H1 (cell line): ENCODE measurements around the gene BCO1. TPM values are rescaled to one million over a fixed set of nuclear protein-coding genes. Genes with fewer than 3 reads are reported as not detected.

Source experiments
- CTCF ChIA-PET: fragments of 300-600 bp; sonication (Branson Sonifier 250); formaldehyde crosslinking; loops from one replicate; lab custom pipeline; 2021; ENCODE audit not compliant: partially characterized antibody; lab: Charles Lee
- POLR2A ChIA-PET: fragments of 300-600 bp; sonication (Branson Sonifier 250); formaldehyde crosslinking; loops from one replicate; lab custom pipeline; 2021; ENCODE audit warnings: inconsistent platforms; ENCODE audit not compliant: partially characterized antibody; lab: Charles Lee
- DNase-seq, 2 experiments: peaks; one replicate each; pipeline versions ENCODE4 v3.0.0 to v3.0.0-alpha.2; 2010 to 2022; ENCODE audit warnings: low spot score in 2 of 2, low read depth in 1 of 2, mixed read lengths in 1 of 2
- FAIRE-seq: peaks from 2 replicates; lab custom pipeline; 2011; peaks lifted over from hg19 to GRCh38; lab: Jason Lieb, UNC
- H2AFZ ChIP-seq: 2 replicates; pipeline ENCODE4 v1.8.1; 2012; ENCODE audit warnings: low read length, inconsistent platforms
- H2AK5ac ChIP-seq: 2 replicates; pipeline ENCODE4 v1.6.1; 2013; ENCODE audit warnings: low read depth, low read length
- H2BK120ac ChIP-seq: replicated peaks from 2 replicates; pipeline ENCODE3; 2013; ENCODE audit warnings: low read depth, low read length, inconsistent platforms
- H2BK12ac ChIP-seq: 2 replicates; pipeline ENCODE4 v1.6.1; 2013; ENCODE audit warnings: low read depth, low read length
- H2BK15ac ChIP-seq: 2 replicates; pipeline ENCODE4 v1.6.1; 2013; ENCODE audit warnings: low read length
- H2BK20ac ChIP-seq: 2 replicates; pipeline ENCODE4 v1.6.1; 2013; ENCODE audit warnings: low read length
- H2BK5ac ChIP-seq: 2 replicates; pipeline ENCODE4 v1.6.1; 2013; ENCODE audit warnings: low read depth, low read length
- H3K14ac ChIP-seq: 2 replicates; pipeline ENCODE4 v1.6.1; 2013; ENCODE audit warnings: inconsistent platforms; ENCODE audit not compliant: insufficient read length
- H3K18ac ChIP-seq: 2 replicates; pipeline ENCODE4 v1.6.1; 2013; ENCODE audit warnings: low read length; ENCODE audit errors: extremely low read depth
- H3K23ac ChIP-seq: 2 replicates; pipeline ENCODE4 v1.6.1; 2013; ENCODE audit warnings: inconsistent platforms; ENCODE audit not compliant: insufficient read length
- H3K23me2 ChIP-seq: 2 replicates; pipeline ENCODE4 v1.6.1; 2013; ENCODE audit warnings: low read depth, low read length
- H3K27ac ChIP-seq: 2 replicates; pipeline ENCODE4 v1.6.1; 2011; ENCODE audit warnings: low read depth, low read length, inconsistent platforms
- H3K27me3 ChIP-seq, 4 experiments: replicated peaks in 1 of 4; 1 replicate in 1 of 4; 2 replicates in 3 of 4; pipeline versions ENCODE4 v1.6.1 to v1.8.1; 2011 to 2013; ENCODE audit warnings: low read length in 3 of 4, mild to moderate bottlenecking in 3 of 4, inconsistent platforms in 2 of 4, mixed read lengths in 2 of 4, moderate library complexity in 1 of 4; ENCODE audit not compliant: control insufficient read depth in 3 of 4, insufficient read depth in 3 of 4; ENCODE audit errors: extremely low read depth in 1 of 4
- H3K36me3 ChIP-seq, 4 experiments: 2 replicates each; pipeline versions ENCODE4 v1.6.1 to v1.8.1; 2011 to 2013; ENCODE audit warnings: mild to moderate bottlenecking in 4 of 4, low read length in 3 of 4, moderate library complexity in 2 of 4, control low read depth in 1 of 4, inconsistent platforms in 1 of 4; ENCODE audit not compliant: insufficient read depth in 4 of 4, control insufficient read depth in 2 of 4
- H3K4ac ChIP-seq: replicated peaks from 2 replicates; pipeline ENCODE3; 2013; ENCODE audit warnings: low read length, low read depth, mixed read lengths, inconsistent platforms; ENCODE audit not compliant: insufficient read length
- H3K4me1 ChIP-seq, 4 experiments: replicated peaks in 1 of 4; 1 replicate in 1 of 4; 2 replicates in 3 of 4; pipeline versions ENCODE4 v1.6.1 to v1.8.1; 2011 to 2013; ENCODE audit warnings: low read length in 3 of 4, inconsistent platforms in 2 of 4, mixed read lengths in 1 of 4; ENCODE audit not compliant: insufficient read depth in 4 of 4, control insufficient read depth in 3 of 4
- H3K4me2 ChIP-seq, 2 experiments: 2 replicates each; pipeline versions ENCODE4 v1.6.1 to v1.8.1; 2011 to 2013; ENCODE audit warnings: low read depth in 2 of 2, low read length in 2 of 2, control low read depth in 1 of 2, inconsistent platforms in 1 of 2, mild to moderate bottlenecking in 1 of 2; ENCODE audit not compliant: insufficient read depth in 1 of 2
- H3K4me3 ChIP-seq, 4 experiments: fragments of 200-600, 300-600 bp in 1 of 4; sonication (generic), shearing (Covaris generic), sonication (Bioruptor Twin) in 1 of 4; 2 replicates each; pipeline versions ENCODE4 v1.5.1 to v1.8.1; 2011 to 2016; ENCODE audit warnings: low read length in 4 of 4, low read depth in 3 of 4, control low read depth in 2 of 4, inconsistent platforms in 2 of 4, mild to moderate bottlenecking in 2 of 4, mixed read lengths in 1 of 4, moderate library complexity in 1 of 4; ENCODE audit not compliant: insufficient read depth in 2 of 4; ENCODE audit errors: extremely low read depth in 1 of 4
- H3K56ac ChIP-seq: replicated peaks from 2 replicates; pipeline ENCODE3; 2013; ENCODE audit warnings: low read depth, mild to moderate bottlenecking, mixed read lengths, low read length, inconsistent platforms; ENCODE audit not compliant: insufficient read length
- H3K79me1 ChIP-seq: 2 replicates; pipeline ENCODE4 v1.6.1; 2013; ENCODE audit warnings: low read depth, low read length, control low read depth
- H3K79me2 ChIP-seq, 2 experiments: 2 replicates each; pipeline versions ENCODE4 v1.6.1 to v1.8.1; 2012 to 2013; ENCODE audit warnings: low read length in 2 of 2, mild to moderate bottlenecking in 2 of 2, inconsistent platforms in 1 of 2; ENCODE audit not compliant: insufficient read depth in 2 of 2, control insufficient read depth in 1 of 2
- H3K9ac ChIP-seq, 4 experiments: replicated peaks in 1 of 4; 1 replicate in 1 of 4; 2 replicates in 3 of 4; pipeline versions ENCODE4 v1.6.1 to v1.8.1; 2011 to 2013; ENCODE audit warnings: low read depth in 3 of 4, low read length in 3 of 4, control low read depth in 2 of 4, mild to moderate bottlenecking in 2 of 4, moderate library complexity in 2 of 4, inconsistent platforms in 1 of 4; ENCODE audit errors: extremely low read depth in 1 of 4
- H3K9me3 ChIP-seq, 2 experiments: 2 replicates each; pipeline versions ENCODE4 v1.6.1 to v1.8.1; 2012 to 2013; ENCODE audit warnings: mild to moderate bottlenecking in 2 of 2, moderate library complexity in 2 of 2, control low read depth in 1 of 2, inconsistent platforms in 1 of 2, low read depth in 1 of 2, low read length in 1 of 2, mixed read lengths in 1 of 2; ENCODE audit not compliant: insufficient read depth in 2 of 2
- H4K20me1 ChIP-seq, 2 experiments: replicated peaks in 1 of 2; 2 replicates each; pipeline versions ENCODE3 to v1.8.1; 2011 to 2013; ENCODE audit warnings: inconsistent platforms in 2 of 2, low read length in 2 of 2, mild to moderate bottlenecking in 1 of 2; ENCODE audit not compliant: insufficient read depth in 2 of 2, control insufficient read depth in 1 of 2
- H4K5ac ChIP-seq: 2 replicates; pipeline ENCODE4 v1.6.1; 2013; ENCODE audit warnings: low read length, low read depth, mixed read lengths, inconsistent platforms; ENCODE audit not compliant: insufficient read length
- H4K8ac ChIP-seq: 2 replicates; pipeline ENCODE4 v1.8.0; 2013; ENCODE audit warnings: mild to moderate bottlenecking, moderate library complexity, low read length, inconsistent platforms; ENCODE audit not compliant: insufficient read depth; ENCODE audit errors: extremely low read depth
- H4K91ac ChIP-seq: replicated peaks from 2 replicates; pipeline ENCODE3; 2013; ENCODE audit warnings: low read length, mixed read lengths, inconsistent platforms; ENCODE audit not compliant: insufficient read length
- CTCF ChIP-seq, 3 experiments: IDR thresholded peaks; 1 replicate in 2 of 3; 2 replicates in 1 of 3; pipeline versions ENCODE4 v1.5.1 to v1.6.1; 2011; ENCODE audit warnings: low read length in 3 of 3, mild to moderate bottlenecking in 3 of 3, inconsistent platforms in 2 of 3, low read depth in 1 of 3, moderate library complexity in 1 of 3; ENCODE audit not compliant: insufficient read depth in 1 of 3; ENCODE audit errors: control extremely low read depth in 1 of 3
- RAD21 ChIP-seq, 2 experiments: IDR thresholded peaks in 1 of 2; conservative IDR thresholded peaks in 1 of 2; 2 replicates each; pipeline ENCODE4 v1.6.1; 2011; ENCODE audit warnings: low read depth in 2 of 2, low read length in 2 of 2, improper control_type of control experiment in 1 of 2, inconsistent platforms in 1 of 2, mild to moderate bottlenecking in 1 of 2, moderate library complexity in 1 of 2
- TBP ChIP-seq: IDR thresholded peaks from 2 replicates; pipeline ENCODE4 v1.6.1; 2011; ENCODE audit warnings: low read depth, low read length, improper control_type of control experiment
- TEAD4 ChIP-seq: IDR thresholded peaks from 2 replicates; pipeline ENCODE4 v1.6.1; 2012; ENCODE audit warnings: low read depth, low read length, inconsistent platforms, mixed read lengths
- WGBS, 2 experiments: shearing (Covaris generic) in 1 of 2; methylation state at CpG; one replicate each; pipeline versions ENCODE4 v1.1.6 to v1.1.7; 2013 to 2015; ENCODE audit warnings: low lambda C conversion rate in 2 of 2, mixed read lengths in 2 of 2, inconsistent platforms in 1 of 2, low coverage in 1 of 2, missing lambda C conversion rate in 1 of 2; ENCODE audit not compliant: insufficient replicate concordance in 2 of 2, insufficient coverage in 1 of 2, insufficient read length in 1 of 2; ENCODE audit errors: extremely low coverage in 1 of 2, missing lambda C conversion rate in 1 of 2; 5-methylcytosine and 5-hydroxymethylcytosine counted together
- polyA plus RNA-seq, 7 experiments: library from polyadenylated mRNA; depleted of rRNA in 3 of 7; stranded (reverse) in 5 of 7; unstranded in 2 of 7; fragments of >200 nt in 5 of 7; fragments of 200-250 nt in 2 of 7; gene quantifications; 1 replicate in 5 of 7; 2 replicates in 1 of 7; 4 replicates in 1 of 7; pipeline versions ENCODE4 v1.2.1 to v1.2.3, GENCODE V29; 2011 to 2013; ENCODE audit warnings: missing spikeins in 2 of 7, mixed read lengths in 2 of 7
- total RNA-seq: library from RNA; stranded (reverse); fragmentation: NEBNext Ultra II Directional; extraction: Animal tissue kit (Norgen Biotek cat#: 25700); gene quantifications from 2 replicates; pipeline ENCODE4 v1.2.1, GENCODE V29; 2021

Gene BCO1
- total and polyA plus RNA-seq, 2 of the 8 experiments (the other 6 are each of a cell fraction or from before 2014, with no cell fraction given) = 0.21 TPM; not detected in 1

- H3K14ac ChIP-seq = no peak overlapping the region
- H2BK15ac ChIP-seq = no peak overlapping the region
- no peak overlapping the region for H3K4me3 ChIP-seq
- no peak overlapping the region for H2BK120ac ChIP-seq
- H3K79me1 ChIP-seq = no peaks in the 10 kb centered on the region
- H3K23ac ChIP-seq = no peak overlapping the region
- no peak overlapping the region for H2BK20ac ChIP-seq
- 66% methylated on average over 15 of the region's 15 CpGs; no CpG with 5 or more reads in 1 of the 2 experiments for WGBS, 2 experiments
- ChIA-PET CTCF (interaction anchor here (0.7 to 7.0 kb wide), 8 partner anchors 11 to 728 kb away, joined by 3 to 71 read pairs (median 4); partner anchors contain the start of gene GAN), POLR2A (no interaction called here)
- no peaks in the 10 kb centered on the region; a peak in 1 of 7 replicates for H3K27me3 ChIP-seq
- no peaks in the 10 kb centered on the region for H3K36me3 ChIP-seq
- H4K91ac ChIP-seq = peak overlapping the region; percentile 81
- no peak overlapping the region for H3K4ac ChIP-seq
- H3K18ac ChIP-seq = no peak overlapping the region
- no peaks in the 10 kb centered on the region for H3K79me2 ChIP-seq
- H3K27ac ChIP-seq = no peak overlapping the region
- no peak overlapping the region; the same call in 1 of the 2 replicates for H2AFZ ChIP-seq
- FAIRE-seq (no peak), DNase-seq (peak; percentile 25 to 62)
- no peaks in the 10 kb centered on the region for H4K20me1 ChIP-seq
- H3K9ac ChIP-seq = no peak overlapping the region
- TF ChIP-seq RAD21 (IDR thresholded peaks at IDR 0.05 in 1 of 2, conservative IDR thresholded peaks at IDR 0.05 in 1 of 2; ENCODE audit: low read depth in 2 of 2, low read length in 2 of 2) = peak; percentile 53 to 58
- peak; percentile 77 to 86 (median 83) for TF ChIP-seq CTCF (IDR thresholded peaks at IDR 0.05; ENCODE audit: control extremely low read depth in 1 of 3, insufficient read depth in 1 of 3, low read depth in 1 of 3, low read length in 3 of 3)
- TF ChIP-seq TEAD4 = 0 out of 2 replicates have a peak, but pooled peaks have one; percentile 53
- no peak; the same call in 1 of the 2 replicates for TF ChIP-seq TBP
- H4K5ac ChIP-seq = no peak overlapping the region
- H3K23me2 ChIP-seq = no peaks in the 10 kb centered on the region
- H2AK5ac ChIP-seq = no peak overlapping the region
- H3K9me3 ChIP-seq = no peaks in the 10 kb centered on the region
- H3K4me2 ChIP-seq = no peak overlapping the region
- peak overlapping the region; percentile 68; the same call in 1 of the 2 replicates for H4K8ac ChIP-seq
- no peaks in the 10 kb centered on the region for H3K4me1 ChIP-seq
- no peak overlapping the region for H2BK5ac ChIP-seq
- no peak overlapping the region for H3K56ac ChIP-seq
- no peak overlapping the region for H2BK12ac ChIP-seq
Measured at GRCh38 chr16:81214745-81215166, 23.7 kb upstream of the BCO1 start.
